ENCODE measurements around the gene OR5F1.

- TF ChIP-seq CTCF (IDR thresholded peaks at IDR 0.05; ENCODE audit: low read length) (no peak), EZH2 (optimal IDR thresholded peaks at IDR 0.05; ENCODE audit: low read depth, low read length) (no peak), EZH2phosphoT487 (IDR thresholded peaks at IDR 0.05; ENCODE audit: low read length) (no peak)
These were observed 32.9 kb upstream of the OR5F1 start, which contains the start of gene OR5AS1 for GRCh38 chr11:56027354-56027753.

Data from MM.1S (cell line).